Measurements from ENCODE around the gene TSSK3.

The TSSK3 gene

GRCh38 chr1:32341971-32342370, 20.4 kb upstream of the TSSK3 start:
- CTCF ChIA-PET, result interaction anchor here (1.2 to 1.6 kb wide), 3 partner anchors 11 to 93 kb away, joined by 4 to 5 read pairs (median 4); no protein-coding TSS in a partner anchor

GRCh38 chr1:32342704-32343103, 19.6 kb upstream of the TSSK3 start:
- no peak for DNase-seq (ENCODE audit: extremely low spot score)
- ChIA-PET CTCF (interaction anchor here (1.2 to 1.6 kb wide), 2 partner anchors 26 to 94 kb away, joined by 4 to 5 read pairs; no protein-coding TSS in a partner anchor), POLR2A (no interaction called here)
- TF ChIP-seq CTCF (IDR thresholded peaks at IDR 0.05; ENCODE audit: control extremely low read depth, extremely low read depth, low read depth, missing control alignments), result no peak

More at GRCh38 chr1:32341971-32342370, 20.4 kb upstream of the TSSK3 start:
- no peak for TF ChIP-seq CTCF (IDR thresholded peaks at IDR 0.05; ENCODE audit: control extremely low read depth, extremely low read depth, low read depth, missing control alignments)
- POLR2A ChIA-PET, result no interaction called here
- no peak for DNase-seq (ENCODE audit: extremely low spot score)

- no peak for TF ChIP-seq CTCF (IDR thresholded peaks at IDR 0.05; ENCODE audit: control extremely low read depth, extremely low read depth, low read depth, missing control alignments)
- DNase-seq (ENCODE audit: extremely low spot score), result no peak
- CTCF ChIA-PET, result interaction anchor here (0.8 to 1.4 kb wide), 3 partner anchors 9 to 97 kb away, joined by 3 to 4 read pairs (median 3); partner anchors contain the start of genes BSDC1 and MARCKSL1
These were observed 17.0 kb upstream of the TSSK3 start for GRCh38 chr1:32345289-32345827.

DNA sequence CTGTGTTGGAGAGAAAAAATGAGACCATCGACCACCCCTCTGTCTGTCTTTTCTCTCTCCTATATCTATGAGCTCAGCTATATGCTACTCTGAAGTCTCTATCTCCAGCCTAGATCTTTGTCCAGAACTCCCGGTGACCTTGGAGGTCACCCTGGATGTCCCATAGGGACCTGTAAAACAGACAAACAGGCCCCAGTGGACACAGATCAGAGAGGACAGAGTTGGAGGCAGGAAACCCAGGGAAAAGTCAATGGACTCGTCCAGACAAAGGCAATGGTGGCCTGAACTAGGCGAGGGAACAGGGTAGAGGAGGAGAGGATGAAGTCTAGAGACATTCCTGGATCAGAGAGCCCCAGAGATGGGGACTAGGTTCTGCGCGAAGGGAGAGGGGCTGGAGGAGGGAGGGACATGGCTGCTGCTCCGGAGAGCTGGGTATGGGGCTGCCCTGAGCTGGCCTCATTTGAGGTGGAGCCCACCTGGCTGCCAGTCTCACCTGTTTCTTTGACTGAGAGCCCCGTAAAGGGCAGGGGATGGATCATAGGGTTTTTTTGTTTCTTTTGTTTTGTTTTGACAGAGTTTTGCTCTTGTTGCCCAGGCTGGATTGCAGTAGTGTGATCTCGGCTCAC, 15.7 kb upstream of the TSSK3 start:
- DNase-seq (ENCODE audit: extremely low spot score), result no peak
- ChIA-PET CTCF (interaction anchor here (1.2 kb wide), 1 partner anchor 10 kb away, joined by 3 read pairs; no protein-coding TSS in a partner anchor), POLR2A (interaction anchor here (3.3 kb wide), 1 partner anchor 11 kb away, joined by 49 read pairs; the partner anchor contains the start of gene MARCKSL1)
- TF ChIP-seq CTCF (IDR thresholded peaks at IDR 0.05; ENCODE audit: control extremely low read depth, extremely low read depth, low read depth, missing control alignments), result no peak

More at GRCh38 chr1:32345289-32345827, 17.0 kb upstream of the TSSK3 start:
- POLR2A ChIA-PET, result interaction anchor here (3.3 kb wide), 1 partner anchor 9 kb away, joined by 49 read pairs; the partner anchor contains the start of gene MARCKSL1

GRCh38 chr1:32349211-32349708, 13.1 kb upstream of the TSSK3 start:
- no peak for DNase-seq (ENCODE audit: extremely low spot score)
- POLR2A ChIA-PET, result interaction anchor here (1.1 to 7.6 kb wide), 2 partner anchors 13 to 16 kb away, joined by 3 to 62 read pairs; partner anchors contain the start of gene MARCKSL1
- CTCF ChIA-PET, result interaction anchor here (1.6 kb wide), 1 partner anchor 12 kb away, joined by 5 read pairs; no protein-coding TSS in a partner anchor

More at GRCh38 chr1:32349211-32349708, 13.1 kb upstream of the TSSK3 start:
- TF ChIP-seq CTCF (IDR thresholded peaks at IDR 0.05; ENCODE audit: control extremely low read depth, extremely low read depth, low read depth, missing control alignments), result no peak

Data from GM10248 (cell line).